Measurements from ENCODE around the gene COTL1. TPM values are rescaled to one million over a fixed set of nuclear protein-coding genes. Genes with fewer than 3 reads are reported as not detected.
A peak's percentile ranks its signal among the peaks of the same experiment; 100 is the strongest.

Gene COTL1
- total and polyA plus RNA-seq, 2 of the 13 experiments (the other 11 are each of a cell fraction or from before 2014, with no cell fraction given): 8.7 to 16.9 TPM

DNA sequence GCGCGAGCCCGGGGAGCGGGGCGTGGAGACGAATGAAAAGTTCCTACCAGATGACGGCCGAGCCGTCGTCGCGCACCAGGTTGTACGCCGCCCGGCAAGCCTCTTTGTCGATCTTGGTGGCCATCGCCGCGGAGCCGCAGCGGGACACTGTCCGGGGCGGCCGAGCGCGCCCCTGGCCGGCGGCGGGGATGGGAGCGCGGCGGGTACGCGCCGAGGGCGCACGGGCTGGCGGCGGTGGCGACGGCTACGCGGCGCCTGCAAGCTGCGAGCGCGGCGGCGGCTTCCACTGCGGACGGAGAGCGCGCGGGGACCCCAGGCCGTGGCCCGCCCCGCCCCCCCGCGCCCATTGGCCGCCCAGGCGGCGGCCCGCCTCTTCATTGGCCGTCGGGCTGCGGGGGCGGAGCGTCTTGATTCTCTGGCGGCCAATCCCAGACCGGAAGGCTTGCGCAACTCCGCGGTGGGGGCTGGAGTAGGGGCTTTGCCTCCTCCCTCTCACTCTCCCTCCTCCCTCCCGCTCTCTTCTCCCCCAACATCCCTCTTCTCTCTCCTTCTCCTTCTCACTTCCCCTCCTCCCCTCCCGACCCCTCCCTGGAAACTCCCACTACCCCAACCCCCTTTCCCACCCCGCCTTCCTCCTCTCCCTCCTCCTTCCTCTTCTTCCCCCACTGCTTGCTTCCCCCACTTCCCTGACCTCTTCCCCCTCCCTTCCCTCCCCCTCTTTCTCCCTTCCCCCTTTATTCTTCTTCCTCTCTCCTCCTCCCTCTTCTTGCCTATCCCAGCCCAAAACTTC, at the start of gene COTL1 (continued):
- TF ChIP-seq, protein P1, sequence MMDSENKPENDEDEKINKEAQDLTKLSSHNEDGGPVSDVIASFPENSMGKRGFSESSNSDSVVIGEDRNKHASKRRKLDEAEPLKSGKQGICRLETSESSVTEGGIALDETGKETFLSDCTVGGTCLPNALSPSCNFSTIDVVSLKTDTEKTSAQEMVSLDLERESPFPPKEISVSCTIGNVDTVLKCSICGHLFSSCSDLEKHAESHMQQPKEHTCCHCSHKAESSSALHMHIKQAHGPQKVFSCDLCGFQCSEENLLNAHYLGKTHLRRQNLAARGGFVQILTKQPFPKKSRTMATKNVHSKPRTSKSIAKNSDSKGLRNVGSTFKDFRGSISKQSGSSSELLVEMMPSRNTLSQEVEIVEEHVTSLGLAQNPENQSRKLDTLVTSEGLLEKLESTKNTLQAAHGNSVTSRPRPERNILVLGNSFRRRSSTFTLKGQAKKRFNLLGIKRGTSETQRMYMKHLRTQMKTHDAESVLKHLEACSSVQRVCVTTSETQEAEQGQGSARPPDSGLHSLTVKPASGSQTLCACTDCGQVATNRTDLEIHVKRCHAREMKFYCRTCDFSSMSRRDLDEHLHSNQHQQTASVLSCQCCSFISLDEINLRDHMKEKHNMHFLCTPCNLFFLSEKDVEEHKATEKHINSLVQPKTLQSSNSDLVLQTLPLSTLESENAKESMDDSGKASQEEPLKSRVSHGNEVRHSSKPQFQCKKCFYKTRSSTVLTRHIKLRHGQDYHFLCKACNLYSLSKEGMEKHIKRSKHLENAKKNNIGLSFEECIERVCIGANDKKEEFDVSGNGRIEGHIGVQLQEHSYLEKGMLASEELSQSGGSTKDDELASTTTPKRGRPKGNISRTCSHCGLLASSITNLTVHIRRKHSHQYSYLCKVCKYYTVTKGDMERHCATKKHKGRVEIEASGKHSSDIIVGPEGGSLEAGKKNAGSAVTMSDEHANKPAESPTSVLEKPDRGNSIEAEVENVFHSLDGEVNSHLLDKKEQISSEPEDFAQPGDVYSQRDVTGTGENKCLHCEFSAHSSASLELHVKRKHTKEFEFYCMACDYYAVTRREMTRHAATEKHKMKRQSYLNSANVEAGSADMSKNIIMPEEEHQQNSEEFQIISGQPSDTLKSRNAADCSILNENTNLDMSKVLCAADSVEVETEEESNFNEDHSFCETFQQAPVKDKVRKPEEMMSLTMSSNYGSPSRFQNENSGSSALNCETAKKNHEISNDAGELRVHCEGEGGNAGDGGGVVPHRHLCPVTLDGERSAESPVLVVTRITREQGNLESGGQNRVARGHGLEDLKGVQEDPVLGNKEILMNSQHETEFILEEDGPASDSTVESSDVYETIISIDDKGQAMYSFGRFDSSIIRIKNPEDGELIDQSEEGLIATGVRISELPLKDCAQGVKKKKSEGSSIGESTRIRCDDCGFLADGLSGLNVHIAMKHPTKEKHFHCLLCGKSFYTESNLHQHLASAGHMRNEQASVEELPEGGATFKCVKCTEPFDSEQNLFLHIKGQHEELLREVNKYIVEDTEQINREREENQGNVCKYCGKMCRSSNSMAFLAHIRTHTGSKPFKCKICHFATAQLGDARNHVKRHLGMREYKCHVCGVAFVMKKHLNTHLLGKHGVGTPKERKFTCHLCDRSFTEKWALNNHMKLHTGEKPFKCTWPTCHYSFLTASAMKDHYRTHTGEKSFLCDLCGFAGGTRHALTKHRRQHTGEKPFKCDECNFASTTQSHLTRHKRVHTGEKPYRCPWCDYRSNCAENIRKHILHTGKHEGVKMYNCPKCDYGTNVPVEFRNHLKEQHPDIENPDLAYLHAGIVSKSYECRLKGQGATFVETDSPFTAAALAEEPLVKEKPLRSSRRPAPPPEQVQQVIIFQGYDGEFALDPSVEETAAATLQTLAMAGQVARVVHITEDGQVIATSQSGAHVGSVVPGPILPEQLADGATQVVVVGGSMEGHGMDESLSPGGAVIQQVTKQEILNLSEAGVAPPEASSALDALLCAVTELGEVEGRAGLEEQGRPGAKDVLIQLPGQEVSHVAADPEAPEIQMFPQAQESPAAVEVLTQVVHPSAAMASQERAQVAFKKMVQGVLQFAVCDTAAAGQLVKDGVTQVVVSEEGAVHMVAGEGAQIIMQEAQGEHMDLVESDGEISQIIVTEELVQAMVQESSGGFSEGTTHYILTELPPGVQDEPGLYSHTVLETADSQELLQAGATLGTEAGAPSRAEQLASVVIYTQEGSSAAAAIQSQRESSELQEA (CRISPR knock-in tag; IDR thresholded peaks at IDR 0.05; ENCODE audit: not compliant biosample characterization): no peak
- TF ChIP-seq MEIS2 (CRISPR knock-in tag; IDR thresholded peaks at IDR 0.05) (0 out of 2 replicates have a peak, but pooled peaks have one; percentile 84), ASH2L (IDR thresholded peaks at IDR 0.05; ENCODE audit: insufficient read length, low read depth, low read length) (peak; percentile 61), NFKB2 (CRISPR knock-in tag; IDR thresholded peaks at IDR 0.05; ENCODE audit: borderline replicate concordance) (peak; percentile 95), NFYC (CRISPR knock-in tag; IDR thresholded peaks at IDR 0.05) (peak; percentile 88), YEATS4 (CRISPR knock-in tag; IDR thresholded peaks at IDR 0.05; ENCODE audit: borderline replicate concordance) (peak; percentile 61; the same call in 1 of the 2 replicates), ZMYM3 (CRISPR knock-in tag; IDR thresholded peaks at IDR 0.05) (no peak)
- TF ChIP-seq, protein P2, sequence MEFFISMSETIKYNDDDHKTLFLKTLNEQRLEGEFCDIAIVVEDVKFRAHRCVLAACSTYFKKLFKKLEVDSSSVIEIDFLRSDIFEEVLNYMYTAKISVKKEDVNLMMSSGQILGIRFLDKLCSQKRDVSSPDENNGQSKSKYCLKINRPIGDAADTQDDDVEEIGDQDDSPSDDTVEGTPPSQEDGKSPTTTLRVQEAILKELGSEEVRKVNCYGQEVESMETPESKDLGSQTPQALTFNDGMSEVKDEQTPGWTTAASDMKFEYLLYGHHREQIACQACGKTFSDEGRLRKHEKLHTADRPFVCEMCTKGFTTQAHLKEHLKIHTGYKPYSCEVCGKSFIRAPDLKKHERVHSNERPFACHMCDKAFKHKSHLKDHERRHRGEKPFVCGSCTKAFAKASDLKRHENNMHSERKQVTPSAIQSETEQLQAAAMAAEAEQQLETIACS (CRISPR knock-in tag; IDR thresholded peaks at IDR 0.05): peak; percentile 77
- TF ChIP-seq, protein P3, sequence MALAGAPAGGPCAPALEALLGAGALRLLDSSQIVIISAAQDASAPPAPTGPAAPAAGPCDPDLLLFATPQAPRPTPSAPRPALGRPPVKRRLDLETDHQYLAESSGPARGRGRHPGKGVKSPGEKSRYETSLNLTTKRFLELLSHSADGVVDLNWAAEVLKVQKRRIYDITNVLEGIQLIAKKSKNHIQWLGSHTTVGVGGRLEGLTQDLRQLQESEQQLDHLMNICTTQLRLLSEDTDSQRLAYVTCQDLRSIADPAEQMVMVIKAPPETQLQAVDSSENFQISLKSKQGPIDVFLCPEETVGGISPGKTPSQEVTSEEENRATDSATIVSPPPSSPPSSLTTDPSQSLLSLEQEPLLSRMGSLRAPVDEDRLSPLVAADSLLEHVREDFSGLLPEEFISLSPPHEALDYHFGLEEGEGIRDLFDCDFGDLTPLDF (CRISPR knock-in tag; IDR thresholded peaks at IDR 0.05): 0 out of 2 replicates have a peak, but pooled peaks have one; percentile 61
- TF ChIP-seq, protein P4, sequence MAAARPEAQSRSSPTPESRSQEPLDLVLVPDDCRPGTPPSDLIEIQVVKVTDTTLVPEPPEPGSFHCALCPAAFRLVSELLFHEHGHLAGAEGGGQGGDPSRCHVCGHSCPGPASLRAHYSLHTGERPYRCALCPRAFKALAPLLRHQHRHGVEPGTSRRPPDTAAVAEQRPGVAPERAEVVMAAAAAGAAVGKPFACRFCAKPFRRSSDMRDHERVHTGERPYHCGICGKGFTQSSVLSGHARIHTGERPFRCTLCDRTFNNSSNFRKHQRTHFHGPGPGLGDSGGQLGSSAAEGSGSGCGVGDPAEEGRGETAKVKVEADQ (CRISPR knock-in tag; IDR thresholded peaks at IDR 0.05; ENCODE audit: borderline replicate concordance): no peak
- TF ChIP-seq, protein P5, sequence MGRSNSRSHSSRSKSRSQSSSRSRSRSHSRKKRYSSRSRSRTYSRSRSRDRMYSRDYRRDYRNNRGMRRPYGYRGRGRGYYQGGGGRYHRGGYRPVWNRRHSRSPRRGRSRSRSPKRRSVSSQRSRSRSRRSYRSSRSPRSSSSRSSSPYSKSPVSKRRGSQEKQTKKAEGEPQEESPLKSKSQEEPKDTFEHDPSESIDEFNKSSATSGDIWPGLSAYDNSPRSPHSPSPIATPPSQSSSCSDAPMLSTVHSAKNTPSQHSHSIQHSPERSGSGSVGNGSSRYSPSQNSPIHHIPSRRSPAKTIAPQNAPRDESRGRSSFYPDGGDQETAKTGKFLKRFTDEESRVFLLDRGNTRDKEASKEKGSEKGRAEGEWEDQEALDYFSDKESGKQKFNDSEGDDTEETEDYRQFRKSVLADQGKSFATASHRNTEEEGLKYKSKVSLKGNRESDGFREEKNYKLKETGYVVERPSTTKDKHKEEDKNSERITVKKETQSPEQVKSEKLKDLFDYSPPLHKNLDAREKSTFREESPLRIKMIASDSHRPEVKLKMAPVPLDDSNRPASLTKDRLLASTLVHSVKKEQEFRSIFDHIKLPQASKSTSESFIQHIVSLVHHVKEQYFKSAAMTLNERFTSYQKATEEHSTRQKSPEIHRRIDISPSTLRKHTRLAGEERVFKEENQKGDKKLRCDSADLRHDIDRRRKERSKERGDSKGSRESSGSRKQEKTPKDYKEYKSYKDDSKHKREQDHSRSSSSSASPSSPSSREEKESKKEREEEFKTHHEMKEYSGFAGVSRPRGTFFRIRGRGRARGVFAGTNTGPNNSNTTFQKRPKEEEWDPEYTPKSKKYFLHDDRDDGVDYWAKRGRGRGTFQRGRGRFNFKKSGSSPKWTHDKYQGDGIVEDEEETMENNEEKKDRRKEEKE (IDR thresholded peaks at IDR 0.05): no peak
